HG03064 (cell line): ENCODE data around the gene TRIB2.

Source experiments
- ATAC-seq: cut with Tn5 transposase; IDR thresholded peaks from one replicate; pipeline ENCODE4 v1.9.1; 2021; ENCODE audit warnings: low read depth; ENCODE audit not compliant: unreplicated experiment

Gene TRIB2

DNA sequence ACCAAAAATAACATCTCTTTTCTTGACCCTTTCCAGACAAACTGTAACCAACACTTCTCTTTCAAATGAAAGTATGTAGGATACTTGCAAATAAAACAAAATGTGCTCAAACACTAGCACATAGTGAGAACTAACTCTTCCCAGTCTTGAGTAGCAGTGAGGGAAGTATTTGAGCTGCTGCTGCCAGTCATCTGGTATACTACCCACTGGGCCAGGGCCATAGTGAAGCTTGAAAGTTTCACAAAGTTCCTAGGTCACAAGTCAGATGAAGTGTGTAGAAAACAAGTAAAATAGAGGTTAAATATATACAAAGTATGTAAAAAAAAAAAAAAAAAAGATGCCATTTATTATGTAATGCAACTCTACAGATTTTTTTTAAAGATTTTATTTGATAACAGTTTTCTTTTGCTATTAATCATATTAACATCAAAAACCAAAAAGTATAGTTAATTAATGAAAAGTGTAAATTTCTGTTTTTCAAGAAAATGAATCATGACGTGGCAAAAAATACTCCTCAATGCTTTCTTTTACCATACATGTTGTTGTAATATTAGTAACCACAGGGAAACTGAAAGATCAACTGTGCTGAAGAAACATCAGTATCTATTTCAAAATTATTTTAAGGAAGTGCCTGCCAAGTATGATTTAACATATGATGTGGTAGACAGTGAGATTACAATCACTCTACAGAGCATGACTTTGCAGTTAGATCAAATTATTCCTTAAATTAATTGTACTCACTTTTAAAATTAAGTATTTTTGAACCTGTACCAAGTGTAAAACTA lies 21.6 kb upstream of the TRIB2 start:
- ATAC-seq = no peak

DNA sequence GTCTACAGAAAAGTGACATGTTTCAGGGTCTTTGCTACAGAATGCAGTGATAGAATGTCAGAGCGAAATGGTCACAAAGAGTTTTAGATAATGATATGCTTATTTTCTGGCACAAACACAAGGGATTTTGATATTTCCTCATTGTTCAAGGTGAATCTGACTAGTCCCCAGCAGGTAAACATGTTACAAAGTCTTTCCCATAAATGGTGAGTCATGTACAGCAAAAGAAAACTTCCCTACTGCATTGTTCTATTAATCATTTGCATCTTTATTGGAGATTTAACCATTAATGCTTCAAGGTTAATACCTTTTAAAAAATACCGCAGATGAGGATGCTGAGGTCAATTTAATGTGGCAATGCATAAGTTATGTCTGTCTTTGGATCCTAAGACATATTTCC lies 19.1 kb upstream of the TRIB2 start:
- no peak for ATAC-seq

DNA sequence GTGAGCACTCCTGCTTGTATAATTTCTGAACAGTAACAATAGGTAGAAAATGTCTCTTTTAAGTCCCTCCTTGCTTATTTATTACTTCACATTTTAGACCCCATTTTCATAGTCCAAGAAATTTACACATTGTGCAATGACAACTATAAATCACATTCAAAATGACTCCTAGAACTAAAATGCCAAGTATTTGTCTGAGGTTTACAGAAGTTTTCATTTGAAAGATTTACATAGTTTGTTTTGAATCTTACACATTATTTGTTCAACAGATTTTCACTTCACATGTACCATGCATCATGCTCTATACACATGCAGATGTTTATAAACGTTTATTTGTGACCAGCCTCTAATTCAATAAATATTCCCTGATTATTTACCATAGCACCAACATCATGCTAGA lies 15.7 kb upstream of the TRIB2 start:
- ATAC-seq = no peak

DNA sequence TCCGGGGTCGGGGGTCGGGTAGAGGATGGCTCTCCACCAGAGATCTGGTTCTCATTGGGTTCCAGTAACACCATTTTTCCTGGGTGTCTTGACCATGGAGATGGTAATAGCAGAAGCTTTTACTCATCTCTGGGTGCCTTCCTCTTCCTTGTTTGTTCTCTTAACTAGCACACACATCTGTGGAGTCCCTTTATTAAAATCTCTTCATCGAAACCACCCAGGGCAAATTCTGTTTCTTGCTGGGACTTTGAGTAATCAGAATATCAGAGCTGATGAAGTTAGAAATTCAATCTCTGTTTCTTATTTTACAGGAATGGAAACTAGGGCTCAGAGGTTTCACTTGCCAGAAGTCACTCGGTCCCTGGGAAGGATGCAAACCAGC lies 15.0 kb upstream of the TRIB2 start:
- ATAC-seq = no peak

DNA sequence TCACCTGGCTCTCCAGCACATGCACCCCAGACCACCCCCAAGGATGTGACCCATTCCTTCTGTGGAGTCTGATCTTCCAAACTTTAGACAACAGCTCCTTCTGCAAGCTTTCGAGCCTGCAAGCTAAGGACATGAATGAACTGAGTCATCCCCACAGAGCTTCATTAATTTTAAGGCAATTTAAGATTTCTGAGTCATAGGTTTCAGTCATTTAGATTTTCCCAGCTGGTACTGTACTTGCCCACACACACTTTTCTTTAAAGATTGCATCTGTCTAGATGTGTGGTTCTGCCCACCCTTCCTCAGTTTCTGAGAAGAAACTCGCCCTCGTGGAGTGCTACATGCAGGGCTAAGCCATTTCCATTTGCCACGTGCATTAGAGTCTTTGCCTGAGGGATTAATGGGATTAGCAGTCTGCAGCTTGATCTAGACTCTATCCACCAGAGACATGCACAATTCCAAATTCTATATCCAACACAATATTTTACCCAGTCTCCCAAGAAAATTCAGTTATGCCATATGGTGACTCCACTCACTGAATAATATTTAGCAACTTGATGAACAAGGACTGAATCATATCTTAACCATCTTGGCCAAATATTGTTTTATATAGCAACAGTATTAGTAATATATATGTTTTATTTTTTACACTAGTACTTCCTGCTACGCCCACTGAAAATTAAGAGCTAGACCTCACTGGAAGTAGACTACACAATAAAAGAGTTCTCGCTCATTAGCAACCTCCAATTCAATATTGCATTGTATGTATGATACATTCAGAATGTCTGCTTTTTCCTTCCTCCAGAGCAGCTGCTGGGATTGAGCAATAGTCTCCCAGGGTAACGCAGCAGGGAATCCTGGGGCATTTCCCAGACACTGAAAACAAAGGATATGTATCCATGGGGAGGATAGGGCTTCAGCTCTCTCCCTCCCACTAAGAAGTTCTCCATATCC lies 14.3 kb upstream of the TRIB2 start:
- no peak for ATAC-seq

DNA sequence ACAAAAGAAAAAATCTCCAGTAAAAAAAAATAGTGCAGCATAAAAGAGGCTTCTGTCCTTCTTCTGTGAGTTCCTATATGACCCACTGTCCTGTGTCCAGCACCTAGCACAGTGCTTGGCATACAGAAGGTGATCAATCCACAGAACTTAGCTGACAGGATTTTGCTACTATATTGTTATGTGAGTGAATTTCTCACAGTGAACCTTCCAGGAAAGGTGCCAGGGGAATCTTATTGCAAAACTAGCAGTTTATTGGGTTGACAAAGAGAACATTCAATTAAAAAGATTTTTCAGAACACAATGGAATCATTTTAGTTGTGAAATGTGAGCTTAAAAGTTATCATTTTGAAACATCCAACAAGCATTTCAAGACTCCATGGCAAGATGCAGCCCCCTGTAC lies 12.4 kb upstream of the TRIB2 start:
- ATAC-seq = no peak

DNA sequence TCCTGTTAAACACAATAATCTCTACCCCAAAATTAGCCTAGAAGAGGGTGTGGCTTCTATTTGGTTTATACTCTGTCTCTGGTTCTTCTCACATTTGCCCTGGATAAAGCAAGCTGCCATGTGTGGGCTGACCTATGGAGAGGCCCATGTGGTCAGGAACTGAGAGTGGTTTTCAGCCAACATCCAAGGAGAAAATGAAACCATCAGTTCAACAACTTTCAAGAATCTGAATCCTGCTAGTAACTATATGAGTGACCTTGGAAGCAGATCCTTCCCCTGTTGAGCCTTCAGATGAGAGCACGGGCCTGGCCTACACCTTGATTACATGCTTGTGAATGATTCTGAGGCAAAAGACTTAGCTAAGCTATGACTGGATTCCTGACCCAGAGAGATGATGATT lies 11.5 kb upstream of the TRIB2 start:
- no peak for ATAC-seq

DNA sequence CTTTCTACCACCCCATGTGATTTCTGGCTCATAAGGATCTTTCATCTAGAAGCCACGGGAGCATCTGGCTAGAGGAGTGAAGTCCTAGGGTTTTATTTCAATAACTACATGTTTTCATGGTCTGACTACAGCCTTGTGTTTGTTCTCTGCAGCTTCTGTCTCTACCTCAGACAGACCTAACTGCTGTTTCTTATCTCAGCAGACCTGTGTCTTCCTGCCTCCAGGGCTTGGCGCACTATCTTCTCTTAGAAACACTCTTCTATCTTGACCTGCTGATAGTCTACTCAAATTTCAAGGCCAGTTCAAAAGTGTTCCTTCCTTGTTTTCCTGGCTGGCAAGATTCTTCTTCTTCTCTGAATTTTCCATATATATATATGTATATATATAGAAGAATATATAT lies 11.0 kb upstream of the TRIB2 start:
- no peak for ATAC-seq

DNA sequence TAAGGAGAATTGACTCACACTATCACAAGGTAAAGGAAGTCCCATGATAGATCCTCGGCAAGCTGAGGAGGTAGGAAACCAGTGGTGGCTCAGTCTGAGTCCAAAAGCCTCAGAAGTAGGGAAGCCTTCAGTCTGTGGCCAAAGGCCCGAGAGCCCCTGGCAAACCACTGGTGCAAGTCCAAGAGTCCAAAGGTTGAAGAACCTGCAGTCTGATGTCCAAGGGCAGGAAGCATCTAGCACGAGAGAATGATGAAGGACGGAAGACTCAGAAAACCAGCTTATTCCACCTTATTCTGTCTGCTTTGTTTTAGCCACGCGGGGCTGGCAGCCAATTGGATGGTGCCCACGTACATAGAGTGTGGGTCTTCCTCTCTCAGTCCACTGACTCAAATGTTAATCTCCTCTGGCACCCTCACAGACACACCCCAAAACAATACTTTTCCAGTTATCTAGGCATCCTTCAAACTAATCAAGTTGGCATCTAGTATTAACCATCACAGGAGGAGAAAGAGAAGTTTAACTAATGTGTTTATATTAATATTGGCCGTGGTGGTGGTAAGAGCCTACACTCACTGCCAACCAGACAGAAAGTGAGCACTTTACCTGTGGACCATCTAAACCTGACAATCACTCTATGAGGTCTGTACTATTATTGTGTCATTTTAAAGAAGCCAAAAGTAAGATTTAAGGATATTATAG lies 8.1 kb upstream of the TRIB2 start:
- ATAC-seq = no peak

DNA sequence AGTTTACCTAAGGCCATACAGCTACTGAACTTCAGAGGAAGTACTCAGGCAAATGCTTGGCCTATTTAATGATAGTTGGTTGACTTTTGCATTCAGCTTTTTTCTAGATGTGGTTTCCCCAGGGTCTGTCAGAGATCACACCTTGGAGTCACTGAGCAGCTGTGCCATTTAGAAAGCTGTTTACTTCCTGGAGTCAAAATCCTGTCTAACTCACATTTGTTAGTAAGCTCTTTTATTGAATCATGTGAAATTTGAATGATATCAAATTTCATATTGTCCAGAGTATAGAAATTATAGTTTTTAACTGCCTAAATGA lies 7.6 kb upstream of the TRIB2 start:
- ATAC-seq = no peak

DNA sequence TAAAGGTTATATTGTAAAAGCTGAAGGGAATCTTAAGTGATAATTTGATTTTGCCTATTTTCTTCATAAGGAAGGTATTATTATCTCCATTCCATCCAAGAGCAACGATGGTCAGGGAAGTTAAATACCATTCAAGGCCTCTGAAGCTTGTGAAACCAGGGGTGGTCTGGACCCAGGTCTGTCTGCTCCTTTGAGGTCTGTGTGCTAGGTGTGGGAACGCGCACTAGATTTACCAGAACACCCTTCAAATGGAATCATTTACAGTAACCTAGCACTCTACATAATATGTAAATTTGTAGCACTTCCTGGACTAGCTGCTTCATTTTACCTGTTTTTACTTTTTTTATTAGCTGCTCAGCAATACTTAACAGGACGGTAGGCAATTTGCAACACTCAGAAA lies 6.4 kb upstream of the TRIB2 start:
- no peak for ATAC-seq

DNA sequence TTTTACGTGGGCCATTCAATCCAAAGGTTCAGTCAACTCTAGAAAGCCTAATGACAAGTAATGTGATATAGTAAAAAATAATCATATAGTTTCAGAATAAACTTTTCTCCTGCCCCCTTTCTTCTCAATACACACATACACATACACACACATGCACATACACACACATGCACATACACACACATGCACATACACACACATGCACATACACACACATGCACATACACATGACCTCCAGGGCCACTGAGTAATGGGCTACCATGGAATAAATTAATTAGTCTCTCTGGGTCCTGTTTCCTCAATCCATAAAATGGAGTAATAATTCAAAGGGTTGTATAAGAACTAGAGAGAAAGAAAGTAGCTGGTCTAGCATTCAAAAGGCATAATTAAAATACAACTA lies 5.4 kb upstream of the TRIB2 start:
- ATAC-seq = no peak

DNA sequence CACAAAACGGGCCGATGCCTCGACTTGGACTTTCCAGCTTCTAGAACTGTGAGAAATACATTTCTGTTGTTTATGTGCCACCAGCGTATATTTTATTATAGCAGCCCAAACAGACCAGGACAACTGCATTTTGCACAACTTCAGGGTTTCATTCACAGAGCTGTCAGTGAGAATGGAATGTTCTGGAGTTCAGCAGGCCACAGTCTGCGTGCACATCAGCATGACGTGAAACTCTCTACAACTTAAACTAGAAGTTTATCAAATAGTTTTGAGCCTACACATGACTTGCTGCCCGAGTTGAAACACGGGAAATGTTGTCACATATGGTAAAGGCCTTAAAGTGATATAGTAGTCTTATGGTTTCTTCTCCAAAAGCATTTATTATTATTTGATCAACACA lies 3.9 kb upstream of the TRIB2 start:
- no peak for ATAC-seq

DNA sequence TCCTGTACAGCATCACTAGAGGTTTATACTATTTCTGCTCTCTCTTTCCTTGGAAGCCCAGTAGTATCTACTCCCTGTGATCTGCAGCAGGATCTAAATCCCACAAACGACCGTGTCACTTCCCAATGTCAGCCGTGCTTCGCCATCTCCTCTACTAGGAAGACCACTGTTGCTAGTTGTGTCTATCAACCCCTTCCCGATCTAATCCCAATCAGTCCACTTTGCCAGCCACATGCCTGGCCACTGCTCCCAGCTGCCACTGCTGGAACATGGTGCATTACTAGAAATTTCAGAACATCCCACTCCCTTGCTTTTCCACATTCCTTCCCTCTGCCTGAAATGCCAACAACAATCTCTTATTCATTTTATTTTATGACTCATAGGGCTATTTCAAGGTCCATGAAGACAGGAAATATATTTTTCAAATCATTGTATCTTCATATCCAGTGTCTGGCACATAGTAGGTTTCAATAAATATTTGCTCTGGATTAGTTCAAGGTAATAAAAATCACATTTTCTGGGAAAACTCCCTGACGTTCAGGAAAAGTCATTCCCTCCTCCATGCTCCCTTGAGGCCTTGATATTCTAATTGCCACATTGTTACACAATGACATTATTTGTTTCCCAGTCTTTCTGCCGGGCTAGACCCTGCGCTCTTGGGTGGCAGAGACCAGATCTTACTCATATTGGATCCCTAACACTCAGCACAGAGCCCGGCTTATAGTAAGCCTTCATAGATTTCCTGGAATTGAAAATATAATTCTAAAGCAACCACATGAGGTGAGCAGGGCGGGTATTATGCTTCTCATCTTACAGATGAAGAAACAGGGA lies 2.1 kb upstream of the TRIB2 start:
- ATAC-seq = no peak

DNA sequence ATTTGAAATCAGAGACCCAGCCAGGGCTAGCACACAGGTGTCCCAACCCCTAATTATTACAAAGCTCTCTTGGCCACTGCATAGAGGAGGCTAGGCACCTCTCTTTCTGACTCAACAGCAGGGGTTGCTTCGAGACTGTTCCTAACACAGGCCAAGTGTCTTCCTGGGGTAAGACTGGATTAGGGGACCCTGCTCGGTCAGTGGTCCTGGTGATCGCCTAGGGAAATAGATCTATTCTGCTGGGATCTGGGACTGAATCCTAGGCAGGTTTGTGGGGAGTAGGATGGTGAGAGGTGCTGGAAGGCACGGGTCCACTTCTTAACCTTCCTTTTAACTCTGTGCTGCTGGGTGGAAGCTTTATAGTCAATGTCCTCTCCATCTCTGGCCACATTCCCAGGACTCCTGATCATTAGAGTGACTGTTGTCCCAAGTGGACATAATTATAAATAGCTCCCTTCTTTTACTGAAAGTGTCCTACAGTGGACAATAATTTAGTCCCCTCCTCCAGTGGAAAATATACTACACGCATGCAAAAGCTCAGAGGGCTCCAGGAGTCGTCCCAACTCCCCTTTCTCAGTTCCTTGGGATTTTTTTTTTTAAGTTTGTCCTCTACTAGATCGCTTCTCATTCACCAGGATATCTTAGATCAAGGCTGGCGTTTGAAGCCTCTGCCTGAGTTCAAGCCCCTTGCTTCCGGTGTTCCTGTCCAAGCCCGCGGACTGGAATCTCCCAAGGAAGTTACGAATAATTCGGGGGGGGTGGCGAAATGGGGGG lies 1.3 kb upstream of the TRIB2 start:
- no peak for ATAC-seq

DNA sequence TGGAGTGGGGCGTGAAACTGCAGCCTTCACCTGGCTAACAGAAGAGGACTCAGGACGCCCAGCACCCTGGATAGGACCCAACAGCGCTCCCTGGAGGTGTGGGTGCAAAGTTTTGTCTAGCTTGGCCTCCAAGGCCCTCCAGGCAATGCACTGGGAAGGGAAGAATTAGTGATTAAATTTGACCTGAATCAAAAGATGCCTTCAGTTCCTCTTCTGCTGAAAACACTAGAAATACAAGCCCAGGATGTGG lies 779 bp upstream of the TRIB2 start:
- peak; percentile 42 for ATAC-seq

DNA sequence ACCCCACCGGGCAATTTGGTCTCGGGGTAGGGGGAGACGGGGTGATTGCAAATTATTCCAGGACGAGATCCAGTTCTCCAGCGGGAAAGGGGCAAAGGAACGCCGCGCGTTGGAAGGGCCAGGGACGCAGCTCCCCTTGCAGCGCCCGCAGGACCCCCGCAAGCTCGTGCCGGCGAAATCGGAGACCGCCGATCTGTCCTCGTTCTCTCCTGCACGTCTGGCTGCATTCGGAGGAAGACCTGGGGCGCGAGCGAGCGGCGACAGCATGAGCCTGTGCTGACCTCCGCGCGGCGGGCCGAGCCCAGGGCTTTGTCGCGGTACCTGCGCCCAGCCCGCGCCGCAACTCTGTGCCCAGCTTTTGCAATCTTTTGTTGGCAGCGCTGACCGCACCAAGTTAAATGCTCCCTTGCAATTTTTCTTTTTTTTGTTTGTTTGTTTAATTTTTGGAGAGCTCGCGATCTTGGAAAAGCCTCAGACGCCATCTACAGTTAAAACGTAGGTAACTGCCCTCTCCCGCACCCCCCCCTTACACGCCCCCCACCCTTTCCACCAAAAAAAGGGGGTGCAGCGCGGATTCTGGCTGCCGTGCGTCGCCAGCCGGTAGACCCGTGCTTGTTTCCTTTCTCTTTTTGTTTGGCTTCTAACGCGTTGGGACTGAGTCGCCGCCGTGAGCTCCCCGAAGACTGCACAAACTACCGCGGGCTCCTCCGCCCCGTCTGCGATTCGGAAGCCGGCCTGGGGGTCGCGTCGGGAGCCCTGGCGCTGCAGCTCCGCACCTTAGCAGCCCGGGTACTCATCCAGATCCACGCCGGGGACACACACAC lies 667 bp downstream of the TRIB2 start:
- no peak for ATAC-seq

DNA sequence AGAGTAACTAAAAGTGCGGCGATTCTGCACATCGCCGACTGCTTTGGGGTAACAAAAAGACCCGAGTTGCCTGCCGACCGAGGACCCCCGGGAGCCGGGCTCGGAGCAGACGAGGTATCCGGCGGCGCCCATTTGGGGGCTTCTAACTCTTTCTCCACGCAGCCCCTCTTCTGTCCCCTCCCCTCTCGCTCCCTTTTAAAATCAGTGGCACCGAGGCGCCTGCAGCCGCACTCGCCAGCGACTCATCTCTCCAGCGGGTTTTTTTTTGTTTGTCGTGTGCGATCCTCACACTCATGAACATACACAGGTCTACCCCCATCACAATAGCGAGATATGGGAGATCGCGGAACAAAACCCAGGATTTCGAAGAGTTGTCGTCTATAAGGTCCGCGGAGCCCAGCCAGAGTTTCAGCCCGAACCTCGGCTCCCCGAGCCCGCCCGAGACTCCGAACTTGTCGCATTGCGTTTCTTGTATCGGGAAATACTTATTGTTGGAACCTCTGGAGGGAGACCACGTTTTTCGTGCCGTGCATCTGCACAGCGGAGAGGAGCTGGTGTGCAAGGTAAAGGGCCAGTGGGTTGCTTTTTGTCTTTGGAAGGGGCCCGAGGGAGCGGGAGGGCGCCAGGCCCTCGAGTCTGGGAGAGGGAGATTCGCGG lies 1.4 kb downstream of the TRIB2 start:
- no peak for ATAC-seq
